Kidney epithelial cell (primary cell): Measurements from ENCODE around the gene LEF1. TPM values are rescaled to one million over a fixed set of nuclear protein-coding genes. Genes with fewer than 3 reads are reported as not detected.

Source experiments
- DNase-seq: peaks from one replicate; pipeline ENCODE4 v3.0.0-alpha.2; 2010; ENCODE audit warnings: low read depth
- H3K27me3 ChIP-seq: 2 replicates; pipeline ENCODE4 v1.6.0; 2011; ENCODE audit warnings: low read length; ENCODE audit not compliant: control insufficient read depth, insufficient read depth
- H3K36me3 ChIP-seq: 2 replicates; pipeline ENCODE4 v1.5.1; 2011; ENCODE audit warnings: low read length; ENCODE audit not compliant: control insufficient read depth, insufficient read depth
- H3K4me3 ChIP-seq: 2 replicates; pipeline ENCODE4 v1.5.1; 2011; ENCODE audit warnings: low read depth, mild to moderate bottlenecking, control low read depth, low read length
- total RNA-seq: library from RNA; depleted of rRNA; stranded (reverse); fragments of >200 nt; gene quantifications from 2 replicates; pipeline ENCODE4 v1.2.3, GENCODE V29; 2015
- TF ChIP-seq, protein P1 (sequence below): IDR thresholded peaks from 2 replicates; pipeline ENCODE4 v1.5.1; 2011; ENCODE audit warnings: mild to moderate bottlenecking, moderate library complexity, low read length, control low read depth, inconsistent platforms; ENCODE audit not compliant: insufficient read depth, poor library complexity, severe bottlenecking

The LEF1 gene
- total RNA-seq, 1 donor from 2014 or later, result 13.2 TPM

DNA sequence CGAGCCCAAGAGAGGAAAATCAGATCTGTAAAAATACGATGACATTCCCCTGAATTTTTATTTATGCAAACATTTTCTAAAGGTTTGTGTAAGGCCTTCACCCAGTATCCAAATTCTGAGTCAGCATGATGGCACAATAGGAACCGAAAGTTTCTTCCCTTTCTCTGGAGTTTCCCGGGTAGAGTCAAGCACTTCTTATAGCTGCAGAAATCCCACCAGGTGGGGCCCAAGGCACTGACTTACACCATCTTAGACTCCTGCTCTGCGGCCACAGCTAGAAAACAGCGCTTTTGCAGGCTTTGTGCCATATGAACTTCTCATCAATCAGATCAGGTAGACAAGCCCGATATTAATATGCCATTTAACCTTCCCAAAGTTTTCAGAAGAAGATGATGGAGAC is 13.4 kb downstream of the LEF1 start:
- no peak overlapping the region for H3K4me3 ChIP-seq
- TF ChIP-seq, protein P1, sequence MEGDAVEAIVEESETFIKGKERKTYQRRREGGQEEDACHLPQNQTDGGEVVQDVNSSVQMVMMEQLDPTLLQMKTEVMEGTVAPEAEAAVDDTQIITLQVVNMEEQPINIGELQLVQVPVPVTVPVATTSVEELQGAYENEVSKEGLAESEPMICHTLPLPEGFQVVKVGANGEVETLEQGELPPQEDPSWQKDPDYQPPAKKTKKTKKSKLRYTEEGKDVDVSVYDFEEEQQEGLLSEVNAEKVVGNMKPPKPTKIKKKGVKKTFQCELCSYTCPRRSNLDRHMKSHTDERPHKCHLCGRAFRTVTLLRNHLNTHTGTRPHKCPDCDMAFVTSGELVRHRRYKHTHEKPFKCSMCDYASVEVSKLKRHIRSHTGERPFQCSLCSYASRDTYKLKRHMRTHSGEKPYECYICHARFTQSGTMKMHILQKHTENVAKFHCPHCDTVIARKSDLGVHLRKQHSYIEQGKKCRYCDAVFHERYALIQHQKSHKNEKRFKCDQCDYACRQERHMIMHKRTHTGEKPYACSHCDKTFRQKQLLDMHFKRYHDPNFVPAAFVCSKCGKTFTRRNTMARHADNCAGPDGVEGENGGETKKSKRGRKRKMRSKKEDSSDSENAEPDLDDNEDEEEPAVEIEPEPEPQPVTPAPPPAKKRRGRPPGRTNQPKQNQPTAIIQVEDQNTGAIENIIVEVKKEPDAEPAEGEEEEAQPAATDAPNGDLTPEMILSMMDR, result peak; percentile 30
- no peaks in the 10 kb centered on the region for H3K27me3 ChIP-seq
- H3K36me3 ChIP-seq, result no peaks in the 10 kb centered on the region
- DNase-seq, result no peak

- no peak for DNase-seq
- H3K36me3 ChIP-seq, result no peaks in the 10 kb centered on the region
- no peak overlapping the region for H3K4me3 ChIP-seq
- TF ChIP-seq, protein P1, result no peak
- no peaks in the 10 kb centered on the region for H3K27me3 ChIP-seq
Measured at GRCh38 chr4:108152980-108153379, 15.8 kb downstream of the LEF1 start.

- H3K36me3 ChIP-seq, result no peaks in the 10 kb centered on the region
- H3K27me3 ChIP-seq, result no peaks in the 10 kb centered on the region
- no peak overlapping the region for H3K4me3 ChIP-seq
- DNase-seq, result no peak
- TF ChIP-seq, protein P1, result no peak
Measured at GRCh38 chr4:108149588-108150380, 18.9 kb downstream of the LEF1 start.

DNA sequence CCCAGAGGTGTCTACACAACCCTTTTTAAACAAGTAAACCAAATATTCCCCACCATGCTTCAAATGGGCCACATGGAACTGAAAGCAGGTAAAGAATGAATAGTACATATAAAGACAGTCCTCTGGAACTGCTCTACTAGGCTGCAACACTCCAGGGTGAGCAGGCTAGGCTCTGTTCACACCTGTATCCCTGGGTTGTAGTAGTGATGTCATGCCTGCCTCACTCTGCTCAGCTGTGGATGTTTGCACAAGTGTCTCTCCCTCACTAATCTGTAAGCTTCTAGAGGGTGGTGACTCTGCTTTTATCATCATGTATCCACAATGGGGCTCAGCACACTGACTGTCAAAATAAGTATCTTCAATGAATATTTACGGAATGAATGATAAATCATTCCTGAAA is 20.4 kb downstream of the LEF1 start:
- TF ChIP-seq, protein P1, result no peak
- H3K36me3 ChIP-seq, result no peaks in the 10 kb centered on the region
- H3K27me3 ChIP-seq, result no peaks in the 10 kb centered on the region
- no peak overlapping the region for H3K4me3 ChIP-seq
- DNase-seq, result no peak

GRCh38 chr4:108146819-108147218 is 21.9 kb downstream of the LEF1 start:
- no peak overlapping the region for H3K4me3 ChIP-seq
- DNase-seq, result no peak
- TF ChIP-seq, protein P1, result no peak
- H3K36me3 ChIP-seq, result no peaks in the 10 kb centered on the region
- no peaks in the 10 kb centered on the region for H3K27me3 ChIP-seq

GRCh38 chr4:108146336-108146735 is 22.4 kb downstream of the LEF1 start:
- TF ChIP-seq, protein P1, result no peak
- no peak overlapping the region for H3K4me3 ChIP-seq
- H3K36me3 ChIP-seq, result no peaks in the 10 kb centered on the region
- no peaks in the 10 kb centered on the region for H3K27me3 ChIP-seq
- DNase-seq, result no peak
